PFSK-1 (cell line): ENCODE measurements around the gene MBNL1.

Experiments used
- FOXP2 ChIP-seq: optimal IDR thresholded peaks from 2 replicates; pipeline ENCODE3; 2011; ENCODE audit warnings: borderline replicate concordance, control low read depth, inconsistent platforms; ENCODE audit not compliant: insufficient read depth; ENCODE audit errors: extremely low read length, extremely low read depth
- POLR2AphosphoS5 ChIP-seq: IDR thresholded peaks from 2 replicates; pipeline ENCODE4 v1.6.1; 2012; ENCODE audit warnings: low read depth, mild to moderate bottlenecking, control low read depth, low read length, moderate library complexity
- SIN3A ChIP-seq: IDR thresholded peaks from 2 replicates; pipeline ENCODE4 v1.6.1; 2012; ENCODE audit warnings: mild to moderate bottlenecking, low read length, moderate library complexity, borderline replicate concordance; ENCODE audit not compliant: insufficient read depth
- TAF1 ChIP-seq: IDR thresholded peaks from 2 replicates; pipeline ENCODE4 v1.6.1; 2012; ENCODE audit warnings: low read length, control low read depth, borderline replicate concordance; ENCODE audit not compliant: insufficient read depth
- TF ChIP-seq, protein P1 (sequence below), 2 experiments: IDR thresholded peaks; 2 replicates each; pipeline versions ENCODE4 v1.6.1 to v1.8.0; 2011 to 2012; ENCODE audit warnings: low read depth in 2 of 2, low read length in 2 of 2, control low read depth in 1 of 2, inconsistent platforms in 1 of 2, mild to moderate bottlenecking in 1 of 2, moderate library complexity in 1 of 2; ENCODE audit not compliant: insufficient read depth in 1 of 2

MBNL1 gene

DNA sequence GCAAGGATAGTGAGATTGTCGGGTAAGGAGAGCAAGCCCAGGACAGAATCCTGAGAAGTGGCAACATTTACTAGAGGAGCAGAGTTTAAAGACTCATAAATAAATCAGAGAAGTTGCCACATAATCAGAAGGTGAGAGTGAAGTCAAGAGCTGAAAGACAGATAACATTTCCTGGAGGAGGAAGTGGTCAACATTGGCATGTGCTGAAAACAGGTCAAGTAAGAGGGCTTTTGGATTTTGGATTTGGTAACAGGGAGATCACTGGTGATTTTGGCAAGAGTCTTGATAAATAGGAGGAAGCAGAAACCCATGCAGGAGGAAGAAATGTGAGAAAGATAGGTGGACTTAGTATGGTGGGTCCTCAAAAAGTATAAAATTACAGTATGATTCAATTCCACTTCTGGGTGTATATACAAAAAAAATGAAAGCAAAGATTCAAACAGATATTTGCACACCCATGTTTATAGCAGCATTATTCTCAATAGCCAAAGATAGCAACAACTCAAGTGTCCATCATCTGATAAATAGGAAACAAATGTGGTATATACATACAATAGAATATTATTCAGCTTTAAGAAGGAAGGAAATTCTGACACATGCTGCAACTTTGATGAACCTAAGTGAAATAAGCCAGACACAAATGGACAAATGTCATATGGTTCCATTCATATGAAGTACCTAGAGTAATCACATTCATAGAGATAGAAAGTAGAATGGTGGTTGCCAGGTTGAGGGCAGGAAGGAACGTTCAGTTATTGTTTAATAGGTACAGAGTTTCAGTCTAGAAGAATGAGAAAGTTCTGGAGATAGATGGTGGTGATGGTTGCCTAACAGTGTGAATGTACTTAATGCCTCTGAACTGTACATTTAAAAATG is 27.3 kb upstream of the MBNL1 start:
- no peak for TF ChIP-seq FOXP2
- no peak for TF ChIP-seq SIN3A
- TF ChIP-seq, protein P1, sequence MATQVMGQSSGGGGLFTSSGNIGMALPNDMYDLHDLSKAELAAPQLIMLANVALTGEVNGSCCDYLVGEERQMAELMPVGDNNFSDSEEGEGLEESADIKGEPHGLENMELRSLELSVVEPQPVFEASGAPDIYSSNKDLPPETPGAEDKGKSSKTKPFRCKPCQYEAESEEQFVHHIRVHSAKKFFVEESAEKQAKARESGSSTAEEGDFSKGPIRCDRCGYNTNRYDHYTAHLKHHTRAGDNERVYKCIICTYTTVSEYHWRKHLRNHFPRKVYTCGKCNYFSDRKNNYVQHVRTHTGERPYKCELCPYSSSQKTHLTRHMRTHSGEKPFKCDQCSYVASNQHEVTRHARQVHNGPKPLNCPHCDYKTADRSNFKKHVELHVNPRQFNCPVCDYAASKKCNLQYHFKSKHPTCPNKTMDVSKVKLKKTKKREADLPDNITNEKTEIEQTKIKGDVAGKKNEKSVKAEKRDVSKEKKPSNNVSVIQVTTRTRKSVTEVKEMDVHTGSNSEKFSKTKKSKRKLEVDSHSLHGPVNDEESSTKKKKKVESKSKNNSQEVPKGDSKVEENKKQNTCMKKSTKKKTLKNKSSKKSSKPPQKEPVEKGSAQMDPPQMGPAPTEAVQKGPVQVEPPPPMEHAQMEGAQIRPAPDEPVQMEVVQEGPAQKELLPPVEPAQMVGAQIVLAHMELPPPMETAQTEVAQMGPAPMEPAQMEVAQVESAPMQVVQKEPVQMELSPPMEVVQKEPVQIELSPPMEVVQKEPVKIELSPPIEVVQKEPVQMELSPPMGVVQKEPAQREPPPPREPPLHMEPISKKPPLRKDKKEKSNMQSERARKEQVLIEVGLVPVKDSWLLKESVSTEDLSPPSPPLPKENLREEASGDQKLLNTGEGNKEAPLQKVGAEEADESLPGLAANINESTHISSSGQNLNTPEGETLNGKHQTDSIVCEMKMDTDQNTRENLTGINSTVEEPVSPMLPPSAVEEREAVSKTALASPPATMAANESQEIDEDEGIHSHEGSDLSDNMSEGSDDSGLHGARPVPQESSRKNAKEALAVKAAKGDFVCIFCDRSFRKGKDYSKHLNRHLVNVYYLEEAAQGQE (IDR thresholded peaks at IDR 0.05; ENCODE audit: insufficient read depth in 1 of 2, low read depth in 2 of 2, low read length in 2 of 2) = no peak
- TF ChIP-seq POLR2AphosphoS5 = no peak
- no peak for TF ChIP-seq TAF1

DNA sequence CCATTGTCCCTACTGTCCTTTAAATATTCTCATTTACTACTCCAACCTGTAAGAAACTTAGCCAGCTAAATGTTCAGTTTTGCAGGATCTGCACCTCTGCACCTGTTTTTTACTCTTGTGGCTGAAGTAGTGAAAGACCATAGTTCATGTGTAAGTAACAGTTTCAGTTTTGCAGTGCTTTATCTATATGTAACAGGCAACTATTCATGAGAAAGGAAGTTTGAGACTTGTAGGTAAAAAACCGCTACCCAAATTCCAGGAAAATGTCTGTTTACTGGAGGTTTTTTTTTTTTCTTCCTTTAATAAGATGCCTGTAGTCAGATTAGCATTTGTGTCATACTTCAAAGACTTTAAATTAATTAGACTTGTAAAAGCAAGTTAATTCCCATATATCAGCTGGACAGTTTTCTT is 25.4 kb upstream of the MBNL1 start:
- TF ChIP-seq FOXP2 (no peak), SIN3A (no peak)
- TF ChIP-seq, protein P1 (IDR thresholded peaks at IDR 0.05; ENCODE audit: insufficient read depth in 1 of 2, low read depth in 2 of 2, low read length in 2 of 2) = no peak

- TF ChIP-seq FOXP2 = no peak
- TF ChIP-seq SIN3A = no peak
- TF ChIP-seq, protein P1 (IDR thresholded peaks at IDR 0.05; ENCODE audit: insufficient read depth in 1 of 2, low read depth in 2 of 2, low read length in 2 of 2) = no peak
- TF ChIP-seq TAF1 = no peak
- TF ChIP-seq POLR2AphosphoS5 = no peak
Observed at GRCh38 chr3:152243721-152244516, 24.8 kb upstream of the MBNL1 start.

GRCh38 chr3:152244517-152244888 is 24.2 kb upstream of the MBNL1 start:
- no peak for TF ChIP-seq FOXP2
- no peak for TF ChIP-seq POLR2AphosphoS5
- TF ChIP-seq, protein P1 (IDR thresholded peaks at IDR 0.05; ENCODE audit: insufficient read depth in 1 of 2, low read depth in 2 of 2, low read length in 2 of 2) = no peak
- no peak for TF ChIP-seq TAF1
